MM.1S (cell line): ENCODE data around the gene LRCH4.

Experiments used
- DNase-seq: peaks from one replicate; pipeline ENCODE4 v3.0.0-alpha.2; 2015
- H2AFZ ChIP-seq: fragments of 300-600 bp; sonication (generic); 2 replicates; pipeline ENCODE4 v1.6.0; 2016; ENCODE audit warnings: antibody characterized with exemption, low read length
- H3F3A ChIP-seq: fragments of 300-600 bp; sonication (generic); 2 replicates; pipeline ENCODE4 v1.6.1; 2016; ENCODE audit warnings: mild to moderate bottlenecking, antibody characterized with exemption, low read length, moderate library complexity, mixed read lengths; ENCODE audit not compliant: insufficient read depth
- H3K27ac ChIP-seq: fragments of 300-600 bp; sonication (generic); 2 replicates; pipeline ENCODE4 v1.5.1; 2016; ENCODE audit warnings: mild to moderate bottlenecking, low read length
- H3K27me3 ChIP-seq: fragments of 300-600 bp; sonication (generic); replicated peaks from 2 replicates; pipeline ENCODE4 v1.6.0; 2016; ENCODE audit warnings: low read length; ENCODE audit not compliant: insufficient read depth
- H3K36me3 ChIP-seq: fragments of 300-600 bp; sonication (generic); replicated peaks from 2 replicates; pipeline ENCODE4 v1.6.1; 2016; ENCODE audit warnings: mild to moderate bottlenecking, low read length, mixed read lengths; ENCODE audit not compliant: insufficient read depth
- H3K4me1 ChIP-seq: fragments of 300-600 bp; sonication (generic); 2 replicates; pipeline ENCODE4 v1.6.1; 2016; ENCODE audit warnings: low read length, mixed read lengths
- H3K4me2 ChIP-seq: fragments of 300-600 bp; sonication (generic); 2 replicates; pipeline ENCODE4 v1.6.0; 2016; ENCODE audit warnings: low read depth, low read length
- H3K4me3 ChIP-seq: fragments of 300-600 bp; sonication (generic); 2 replicates; pipeline ENCODE4 v1.5.1; 2016; ENCODE audit warnings: low read length, mixed read lengths
- H3K79me2 ChIP-seq: fragments of 300-600 bp; sonication (generic); 2 replicates; pipeline ENCODE4 v1.6.1; 2016; ENCODE audit warnings: mixed run types, low read length, mixed read lengths
- H3K9ac ChIP-seq: fragments of 300-600 bp; sonication (generic); 2 replicates; pipeline ENCODE4 v1.6.1; 2016; ENCODE audit warnings: low read length, mixed read lengths
- H3K9me2 ChIP-seq: fragments of 300-600 bp; sonication (generic); replicated peaks from 2 replicates; pipeline ENCODE4 v1.6.1; 2016; ENCODE audit warnings: mild to moderate bottlenecking, low read length, mixed read lengths; ENCODE audit not compliant: insufficient read depth
- H3K9me3 ChIP-seq: fragments of 300-600 bp; sonication (generic); replicated peaks from 2 replicates; pipeline ENCODE4 v1.6.1; 2016; ENCODE audit warnings: mild to moderate bottlenecking, low read length, mixed read lengths; ENCODE audit not compliant: insufficient read depth
- H4K20me1 ChIP-seq: fragments of 300-600 bp; sonication (generic); 2 replicates; pipeline ENCODE4 v1.6.1; 2016; ENCODE audit warnings: mild to moderate bottlenecking, low read length, moderate library complexity, mixed read lengths; ENCODE audit not compliant: insufficient read depth
- EZH2 ChIP-seq: fragments of 300-600 bp; sonication (generic); optimal IDR thresholded peaks from 2 replicates; pipeline ENCODE3; 2017; ENCODE audit warnings: low read depth, mild to moderate bottlenecking, antibody characterized with exemption, low read length, mixed read lengths
- EZH2phosphoT487 ChIP-seq: fragments of 300-600 bp; sonication (generic); IDR thresholded peaks from 2 replicates; pipeline ENCODE4 v1.6.1; 2018; ENCODE audit warnings: antibody characterized with exemption, low read length
- TF ChIP-seq, protein P1 (sequence below): fragments of 300-600 bp; sonication (generic); IDR thresholded peaks from 2 replicates; pipeline ENCODE4 v1.5.1; 2016; ENCODE audit warnings: antibody characterized with exemption, low read length, mixed read lengths

The LRCH4 gene

DNA sequence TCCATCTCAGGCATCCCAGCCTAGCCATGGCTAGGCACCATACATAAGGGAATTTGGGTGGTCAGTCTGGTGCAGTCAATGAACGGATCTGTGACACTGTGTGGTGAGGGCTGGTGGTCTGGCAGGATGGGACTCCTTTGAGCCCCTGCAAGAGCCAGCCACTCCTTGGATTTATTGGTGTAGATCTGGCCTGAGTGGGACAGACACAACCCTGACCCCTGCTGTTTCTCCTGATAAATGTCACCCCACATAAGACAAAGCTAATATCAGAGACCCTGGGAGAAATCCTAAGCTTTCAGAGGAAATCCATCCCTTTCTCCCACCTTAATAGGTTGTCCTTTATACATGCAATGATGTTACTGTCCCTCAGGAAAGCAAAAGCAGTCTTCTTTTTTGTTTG lies 2.5 kb upstream of the LRCH4 start:
- H3K4me2 ChIP-seq = no peak overlapping the region
- TF ChIP-seq EZH2phosphoT487 (no peak), EZH2 (no peak)
- TF ChIP-seq, protein P1, sequence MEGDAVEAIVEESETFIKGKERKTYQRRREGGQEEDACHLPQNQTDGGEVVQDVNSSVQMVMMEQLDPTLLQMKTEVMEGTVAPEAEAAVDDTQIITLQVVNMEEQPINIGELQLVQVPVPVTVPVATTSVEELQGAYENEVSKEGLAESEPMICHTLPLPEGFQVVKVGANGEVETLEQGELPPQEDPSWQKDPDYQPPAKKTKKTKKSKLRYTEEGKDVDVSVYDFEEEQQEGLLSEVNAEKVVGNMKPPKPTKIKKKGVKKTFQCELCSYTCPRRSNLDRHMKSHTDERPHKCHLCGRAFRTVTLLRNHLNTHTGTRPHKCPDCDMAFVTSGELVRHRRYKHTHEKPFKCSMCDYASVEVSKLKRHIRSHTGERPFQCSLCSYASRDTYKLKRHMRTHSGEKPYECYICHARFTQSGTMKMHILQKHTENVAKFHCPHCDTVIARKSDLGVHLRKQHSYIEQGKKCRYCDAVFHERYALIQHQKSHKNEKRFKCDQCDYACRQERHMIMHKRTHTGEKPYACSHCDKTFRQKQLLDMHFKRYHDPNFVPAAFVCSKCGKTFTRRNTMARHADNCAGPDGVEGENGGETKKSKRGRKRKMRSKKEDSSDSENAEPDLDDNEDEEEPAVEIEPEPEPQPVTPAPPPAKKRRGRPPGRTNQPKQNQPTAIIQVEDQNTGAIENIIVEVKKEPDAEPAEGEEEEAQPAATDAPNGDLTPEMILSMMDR = peak; percentile 38
- no peak overlapping the region for H3K4me3 ChIP-seq
- no peaks in the 10 kb centered on the region for H4K20me1 ChIP-seq
- H3K4me1 ChIP-seq = peaks cover 6% of the 10 kb centered on the region; the same call in 1 of the 2 replicates
- H3K36me3 ChIP-seq = no peaks in the 10 kb centered on the region
- H3K27ac ChIP-seq = no peak overlapping the region
- no peak for DNase-seq
- H3K27me3 ChIP-seq = peaks cover 53% of the 10 kb centered on the region
- H2AFZ ChIP-seq = no peak overlapping the region
- H3K79me2 ChIP-seq = peaks cover 21% of the 10 kb centered on the region
- peaks cover 18% of the 10 kb centered on the region; the same call in 1 of the 2 replicates for H3F3A ChIP-seq
- no peak overlapping the region for H3K9ac ChIP-seq
- no peaks in the 10 kb centered on the region for H3K9me2 ChIP-seq
- H3K9me3 ChIP-seq = no peaks in the 10 kb centered on the region

DNA sequence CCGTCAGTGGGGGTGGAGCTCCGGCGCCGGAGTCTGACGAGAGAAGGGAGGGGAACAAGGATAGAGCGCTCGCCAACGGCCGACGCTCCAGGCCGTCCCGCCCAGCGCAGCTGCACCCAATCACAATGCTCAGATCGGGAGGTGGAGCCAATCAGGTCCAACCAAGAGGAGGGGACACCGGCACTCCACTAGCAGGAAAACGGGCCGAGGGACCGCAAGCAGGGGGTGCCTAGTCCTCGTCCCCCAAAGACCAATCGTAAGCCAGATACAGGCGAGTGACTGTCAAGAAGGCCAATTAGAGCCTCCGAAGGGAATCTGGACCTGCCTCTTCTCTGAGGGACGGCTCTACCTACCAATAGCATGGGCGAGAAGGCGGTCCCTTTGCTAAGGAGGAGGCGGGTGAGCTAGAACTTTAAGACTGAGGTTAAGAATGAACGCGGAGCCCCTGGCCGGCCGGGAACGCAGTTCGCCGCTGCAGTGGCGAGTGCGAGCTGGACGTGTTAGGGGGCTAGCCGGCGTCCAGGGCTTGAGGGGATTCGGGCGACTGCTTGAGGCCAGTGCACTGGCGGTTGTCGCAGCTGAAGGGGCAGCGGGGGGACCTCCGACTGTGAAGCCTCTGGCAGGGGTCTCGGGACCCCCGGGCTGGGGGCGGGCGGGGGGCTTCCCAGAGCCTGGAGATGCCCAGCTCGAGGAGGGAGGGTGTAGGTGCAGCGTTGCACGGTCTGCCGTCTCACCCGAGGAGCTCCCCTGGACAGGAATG lies 517 bp upstream of the LRCH4 start, which contains the start of gene FBXO24:
TSS of gene FBXO24 (plus strand) at position 63 of the 760 bp plus-strand sequence. CDS start at position 361, 298 bp downstream.
- peak within 1 kb of the TSS; percentile 94 for H3K27ac ChIP-seq
- DNase-seq = peak; percentile 99
- no peaks in the 10 kb centered on the region for H4K20me1 ChIP-seq
- no peaks in the 10 kb centered on the region for H3K9me2 ChIP-seq
- peaks cover 37% of the 10 kb centered on the region for H3K27me3 ChIP-seq
- no peaks in the 10 kb centered on the region for H3K36me3 ChIP-seq
- H3K9ac ChIP-seq = peak within 1 kb of the TSS; percentile 99
- H2AFZ ChIP-seq = peak within 1 kb of the TSS; percentile 73
- H3K4me2 ChIP-seq = peak within 1 kb of the TSS; percentile 96
- H3K9me3 ChIP-seq = no peaks in the 10 kb centered on the region
- TF ChIP-seq, protein P1 = no peak
- TF ChIP-seq EZH2phosphoT487 (no peak), EZH2 (no peak)
- peaks cover 20% of the 10 kb centered on the region; the same call in 1 of the 2 replicates for H3F3A ChIP-seq
- H3K79me2 ChIP-seq = peaks cover 35% of the 10 kb centered on the region
- H3K4me3 ChIP-seq = peak within 1 kb of the TSS; percentile 95
- peaks cover 11% of the 10 kb centered on the region; the same call in 1 of the 2 replicates for H3K4me1 ChIP-seq

DNA sequence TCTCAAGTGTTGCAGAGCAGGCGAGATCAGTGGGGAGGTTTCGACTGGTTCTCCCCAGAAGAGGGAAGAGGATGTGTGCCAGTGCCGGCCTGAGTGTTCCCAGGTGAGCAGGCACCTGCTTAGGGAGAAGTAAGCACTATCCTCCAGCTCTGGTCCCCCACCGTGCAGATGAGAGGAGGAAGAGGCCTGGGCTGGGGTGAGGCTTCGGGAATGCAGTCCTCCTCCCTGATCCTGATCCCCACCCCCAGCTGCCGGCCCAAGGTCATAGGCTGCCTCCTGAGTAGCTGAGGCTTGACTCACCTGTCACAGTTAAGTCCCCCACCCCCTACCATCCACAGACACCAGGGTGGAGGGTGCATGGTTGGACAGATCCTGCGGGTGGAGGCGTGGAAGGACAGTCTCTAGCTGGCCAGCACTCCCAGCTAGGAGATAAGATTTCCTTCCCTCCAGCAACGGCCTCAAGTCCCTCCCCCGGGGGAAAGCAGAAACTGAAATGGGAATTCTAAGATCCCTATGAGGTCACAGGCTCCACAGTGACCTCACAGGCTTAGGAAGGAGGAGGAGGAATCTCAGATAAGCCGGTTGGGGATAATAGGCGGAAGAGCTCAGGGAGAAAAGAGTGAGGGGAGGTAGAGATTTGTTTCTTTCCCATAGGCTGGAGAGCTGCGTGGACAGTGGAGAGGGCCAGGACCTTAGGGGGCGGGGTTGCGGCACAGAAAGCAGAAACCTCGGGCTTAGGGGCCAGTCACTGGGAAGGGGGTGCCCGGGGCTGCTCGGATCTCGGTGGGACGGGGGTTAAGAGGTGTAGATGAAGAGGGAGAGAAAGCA lies 1.0 kb downstream of the LRCH4 start:
- peak overlapping the region; percentile 51 for H2AFZ ChIP-seq
- peaks cover 20% of the 10 kb centered on the region; the same call in 1 of the 2 replicates for H3F3A ChIP-seq
- H3K9me2 ChIP-seq = no peaks in the 10 kb centered on the region
- H3K79me2 ChIP-seq = peaks cover 38% of the 10 kb centered on the region
- peak overlapping the region; percentile 95 for H3K4me3 ChIP-seq
- TF ChIP-seq EZH2phosphoT487 = no peak
- TF ChIP-seq, protein P1 = no peak
- TF ChIP-seq EZH2 = no peak
- H3K36me3 ChIP-seq = no peaks in the 10 kb centered on the region
- no peaks in the 10 kb centered on the region for H3K9me3 ChIP-seq
- peaks cover 22% of the 10 kb centered on the region for H3K27me3 ChIP-seq
- no peak for DNase-seq
- peak overlapping the region; percentile 99; the same call in 1 of the 2 replicates for H3K9ac ChIP-seq
- peak overlapping the region; percentile 84 for H3K4me2 ChIP-seq
- H3K4me1 ChIP-seq = peaks cover 11% of the 10 kb centered on the region; the same call in 1 of the 2 replicates
- no peaks in the 10 kb centered on the region for H4K20me1 ChIP-seq
- peak overlapping the region; percentile 94; the same call in 1 of the 2 replicates for H3K27ac ChIP-seq
